IPS DF 6.9 (cell line): ENCODE data around the gene ZNF778.
"Not testable (repeated sequence)": the region's sequence is repeated elsewhere in the genome, so short reads cannot be mapped to it uniquely, and the experiment has no call there.

Experiments
- DNase-seq: peaks from one replicate; pipeline ENCODE4 v3.0.0-alpha.2; 2013; ENCODE audit warnings: low read depth, low spot score
- H3K27ac ChIP-seq: one replicate; pipeline ENCODE4 v1.5.1; 2013; ENCODE audit warnings: low read length, control low read depth
- H3K27me3 ChIP-seq: 2 replicates; pipeline ENCODE4 v1.6.1; 2013; ENCODE audit warnings: mild to moderate bottlenecking, low read length; ENCODE audit not compliant: control insufficient read depth, insufficient read depth
- H3K36me3 ChIP-seq: 2 replicates; pipeline ENCODE4 v1.6.1; 2013; ENCODE audit warnings: low read length; ENCODE audit not compliant: control insufficient read depth, insufficient read depth
- H3K4me1 ChIP-seq: 2 replicates; pipeline ENCODE4 v1.6.1; 2013; ENCODE audit warnings: low read length; ENCODE audit not compliant: control insufficient read depth, insufficient read depth
- H3K4me3 ChIP-seq: 2 replicates; pipeline ENCODE4 v1.5.1; 2013; ENCODE audit warnings: mild to moderate bottlenecking, low read length
- H3K9me3 ChIP-seq: 2 replicates; pipeline ENCODE4 v1.6.1; 2013; ENCODE audit warnings: low read length, inconsistent platforms; ENCODE audit not compliant: control insufficient read depth, insufficient read depth
- WGBS: extraction: QIAGEN DNeasy Blood & Tissue Kit; methylation state at CpG from one replicate; pipeline ENCODE4 v1.1.7; 2013; ENCODE audit warnings: mixed read lengths, missing lambda C conversion rate; ENCODE audit not compliant: insufficient read length, insufficient coverage; 5-methylcytosine and 5-hydroxymethylcytosine counted together

Gene ZNF778

DNA sequence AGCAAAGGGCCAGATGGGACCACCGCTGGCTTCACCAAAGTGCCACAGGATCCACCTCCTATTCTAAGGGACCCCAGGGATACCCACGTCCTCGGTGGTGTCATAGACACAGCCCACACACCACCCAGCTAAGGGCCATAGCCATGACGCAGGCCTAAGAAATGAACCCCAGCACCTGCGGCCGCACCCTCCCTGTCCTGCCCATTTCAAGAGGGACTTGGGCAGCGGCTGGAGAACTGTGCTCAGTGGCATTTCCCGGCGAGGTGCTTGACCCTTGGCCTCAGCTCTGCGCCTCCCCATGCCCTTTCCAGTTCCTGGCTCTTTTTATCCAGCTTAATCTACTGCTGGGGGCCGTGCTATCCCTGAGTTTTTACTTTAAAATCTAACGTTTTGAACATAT is 27.3 kb downstream of the ZNF778 start:
- no peak overlapping the region for H3K4me3 ChIP-seq
- H3K36me3 ChIP-seq: no peaks in the 10 kb centered on the region; the same call in 1 of the 2 replicates
- no peak for DNase-seq
- WGBS: no CpG with 5 or more reads among the region's 12 CpGs
- H3K27me3 ChIP-seq: no peaks in the 10 kb centered on the region
- no peaks in the 10 kb centered on the region for H3K4me1 ChIP-seq
- no peak overlapping the region for H3K27ac ChIP-seq
- no peaks in the 10 kb centered on the region for H3K9me3 ChIP-seq

GRCh38 chr16:89246383-89246902 is 28.9 kb downstream of the ZNF778 start:
- WGBS: no CpG with 5 or more reads among the region's 13 CpGs

DNA sequence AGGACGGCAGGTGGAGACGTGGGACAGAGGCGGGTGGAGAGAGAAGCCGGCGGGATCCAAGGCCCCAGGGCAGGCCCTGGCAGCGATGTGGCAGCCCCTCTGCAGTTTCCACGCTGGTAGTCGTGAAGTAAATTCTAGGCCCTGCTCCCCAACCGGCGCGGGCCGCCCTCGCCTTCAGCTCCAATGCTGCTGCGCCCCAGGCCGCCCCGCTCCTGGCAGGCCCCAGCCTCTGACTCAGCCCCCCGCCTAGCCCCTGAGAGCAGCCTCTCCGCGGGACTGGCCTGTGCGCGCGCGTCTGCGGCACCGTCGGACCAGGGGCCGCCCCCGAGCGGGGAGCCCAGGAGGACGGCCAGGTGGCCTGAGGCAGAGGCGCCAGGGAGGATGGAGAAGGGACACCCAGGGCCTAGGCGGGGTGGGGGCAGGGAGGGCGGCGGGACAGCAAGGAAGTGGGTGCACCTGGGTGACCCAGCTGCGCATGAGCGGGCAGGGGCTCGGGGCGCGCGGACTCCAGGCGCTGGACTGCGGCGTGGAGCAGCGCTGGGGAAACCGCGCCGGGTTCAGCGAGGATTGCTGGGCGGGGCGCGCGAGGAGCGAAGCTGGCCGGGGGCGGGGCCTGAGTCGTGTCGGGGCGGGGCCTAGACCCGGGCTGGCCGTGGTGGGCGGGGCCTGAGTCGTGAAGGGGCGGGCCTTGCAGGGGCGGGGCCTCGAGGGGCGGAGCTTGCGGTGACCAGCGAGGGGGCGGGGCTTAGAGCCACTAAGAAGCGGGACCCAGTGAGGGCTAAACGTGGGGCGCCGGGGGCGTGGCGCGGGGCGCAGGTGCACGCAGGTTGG is 29.6 kb downstream of the ZNF778 start:
- Histone ChIP-seq H3K27ac (no peak overlapping the region), H3K4me3 (peak overlapping the region; percentile 61; the same call in 1 of the 2 replicates), H3K27me3 (no peaks in the 10 kb centered on the region), H3K36me3 (no peaks in the 10 kb centered on the region; the same call in 1 of the 2 replicates), H3K4me1 (no peaks in the 10 kb centered on the region), H3K9me3 (no peaks in the 10 kb centered on the region)
- no CpG with 5 or more reads among the region's 78 CpGs for WGBS
- no peak for DNase-seq

More at GRCh38 chr16:89246383-89246902, 28.9 kb downstream of the ZNF778 start:
- no peak for DNase-seq
- H3K27ac ChIP-seq: no peak overlapping the region
- H3K36me3 ChIP-seq: no peaks in the 10 kb centered on the region; the same call in 1 of the 2 replicates
- no peak overlapping the region; the same call in 1 of the 2 replicates for H3K4me3 ChIP-seq
- H3K4me1 ChIP-seq: no peaks in the 10 kb centered on the region
- no peaks in the 10 kb centered on the region for H3K27me3 ChIP-seq
- H3K9me3 ChIP-seq: no peaks in the 10 kb centered on the region

- DNase-seq, H3K27me3 ChIP-seq, H3K9me3 ChIP-seq, H3K36me3 ChIP-seq, H3K27ac ChIP-seq, H3K4me1 ChIP-seq: not testable (repeated sequence)
- peak overlapping the region; percentile 61; the same call in 1 of the 2 replicates for H3K4me3 ChIP-seq
- no CpG with 5 or more reads among the region's 45 CpGs for WGBS
These were observed 30.2 kb downstream of the ZNF778 start for GRCh38 chr16:89247734-89248075.

DNA sequence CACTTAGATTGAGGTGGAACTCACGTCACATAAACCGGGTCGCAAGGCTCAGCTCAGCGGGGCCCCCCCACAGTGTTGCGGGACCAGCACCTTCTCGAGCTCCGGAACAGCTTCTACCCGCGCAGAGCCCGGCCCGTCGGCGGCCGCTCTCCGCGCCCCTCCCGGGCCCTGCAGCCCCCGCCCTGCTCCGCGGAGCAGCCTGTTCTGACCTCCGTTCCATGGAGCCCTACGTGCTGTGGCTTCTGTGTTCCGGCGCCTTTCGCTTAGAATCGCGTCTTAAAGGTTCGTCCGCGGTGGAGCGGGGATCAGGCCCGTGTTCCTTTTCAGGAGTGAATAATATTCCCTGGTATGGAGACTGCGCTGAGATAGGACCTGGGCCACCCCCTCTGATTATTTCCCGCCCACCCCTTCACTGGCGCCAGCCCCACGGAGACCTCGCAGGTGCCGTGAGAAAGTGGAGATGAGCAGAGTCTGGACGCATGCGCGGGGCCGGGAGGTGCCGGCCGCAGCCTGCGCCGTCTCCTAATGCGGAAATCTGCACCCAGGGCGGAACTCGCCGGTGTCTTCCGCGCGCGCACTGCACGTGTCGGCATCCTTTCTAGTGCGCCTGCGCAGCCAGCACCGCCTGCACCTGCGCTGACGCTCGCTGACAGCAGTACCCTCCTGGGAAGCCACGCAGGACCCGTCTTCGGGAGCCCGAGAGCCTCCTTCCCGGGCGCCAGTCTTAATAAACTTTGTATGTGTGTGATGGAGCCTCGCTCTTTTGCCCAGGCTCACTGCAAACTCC is 30.9 kb downstream of the ZNF778 start:
- no peaks in the 10 kb centered on the region for H3K4me1 ChIP-seq
- DNase-seq: no peak
- no CpG with 5 or more reads among the region's 69 CpGs for WGBS

GRCh38 chr16:89253548-89254287 is 36.2 kb downstream of the ZNF778 start:
- WGBS: no CpG with 5 or more reads among the region's 10 CpGs
- DNase-seq: no peak
- no peak overlapping the region for H3K27ac ChIP-seq

More for the DNA sequence above, 30.9 kb downstream of the ZNF778 start:
- Histone ChIP-seq H3K27ac (no peak overlapping the region), H3K27me3 (no peaks in the 10 kb centered on the region), H3K4me3 (peak overlapping the region; percentile 61; the same call in 1 of the 2 replicates), H3K9me3 (no peaks in the 10 kb centered on the region), H3K36me3 (no peaks in the 10 kb centered on the region; the same call in 1 of the 2 replicates)

DNA sequence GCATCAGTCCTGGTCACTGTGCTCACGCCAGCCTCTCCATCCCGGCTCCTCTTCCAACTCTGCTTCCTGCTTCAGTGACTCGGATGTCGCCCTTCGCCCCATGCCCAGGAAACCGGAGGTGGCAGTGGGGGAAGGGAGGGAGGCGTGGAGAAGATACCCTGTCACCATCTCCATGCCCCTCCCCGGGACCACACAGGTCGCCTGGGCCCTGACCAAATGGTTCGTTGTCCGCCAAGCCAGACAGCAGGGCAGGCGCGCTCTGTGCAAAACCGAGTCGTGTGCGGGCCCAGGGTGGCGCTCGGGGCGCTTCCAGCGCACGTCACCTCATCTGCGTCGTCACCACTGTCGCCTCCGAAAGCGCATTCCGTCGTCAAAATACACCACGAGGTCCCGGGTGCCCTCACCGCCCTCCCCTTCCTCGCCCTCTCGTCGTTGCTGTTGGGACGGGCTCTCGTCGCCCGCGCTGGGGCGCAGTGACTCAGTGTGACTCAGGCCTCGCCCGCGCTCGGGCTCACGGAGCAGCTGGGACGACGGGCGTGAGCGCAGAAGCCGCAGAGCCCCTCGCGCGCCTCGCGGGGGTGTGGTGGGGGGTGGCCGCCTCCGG is 39.2 kb downstream of the ZNF778 start:
- Histone ChIP-seq H3K36me3 (no peaks in the 10 kb centered on the region), H3K27ac (no peak overlapping the region), H3K27me3 (no peaks in the 10 kb centered on the region; the same call in 1 of the 2 replicates), H3K4me1 (no peaks in the 10 kb centered on the region), H3K4me3 (peak overlapping the region; percentile 8; the same call in 1 of the 2 replicates), H3K9me3 (no peaks in the 10 kb centered on the region)
- WGBS: no CpG with 5 or more reads among the region's 57 CpGs
- DNase-seq: no peak

More at GRCh38 chr16:89253548-89254287, 36.2 kb downstream of the ZNF778 start:
- Histone ChIP-seq H3K9me3 (no peaks in the 10 kb centered on the region), H3K27me3 (no peaks in the 10 kb centered on the region; the same call in 1 of the 2 replicates), H3K4me3 (no peak overlapping the region), H3K36me3 (no peaks in the 10 kb centered on the region; the same call in 1 of the 2 replicates), H3K4me1 (no peaks in the 10 kb centered on the region)

GRCh38 chr16:89257281-89257731 is 39.8 kb downstream of the ZNF778 start:
- Histone ChIP-seq H3K36me3 (no peaks in the 10 kb centered on the region), H3K9me3 (no peaks in the 10 kb centered on the region), H3K27me3 (no peaks in the 10 kb centered on the region; the same call in 1 of the 2 replicates), H3K27ac (no peak overlapping the region), H3K4me1 (no peaks in the 10 kb centered on the region), H3K4me3 (peak overlapping the region; percentile 8; the same call in 1 of the 2 replicates)
- DNase-seq: no peak
- WGBS: no CpG with 5 or more reads among the region's 44 CpGs

DNA sequence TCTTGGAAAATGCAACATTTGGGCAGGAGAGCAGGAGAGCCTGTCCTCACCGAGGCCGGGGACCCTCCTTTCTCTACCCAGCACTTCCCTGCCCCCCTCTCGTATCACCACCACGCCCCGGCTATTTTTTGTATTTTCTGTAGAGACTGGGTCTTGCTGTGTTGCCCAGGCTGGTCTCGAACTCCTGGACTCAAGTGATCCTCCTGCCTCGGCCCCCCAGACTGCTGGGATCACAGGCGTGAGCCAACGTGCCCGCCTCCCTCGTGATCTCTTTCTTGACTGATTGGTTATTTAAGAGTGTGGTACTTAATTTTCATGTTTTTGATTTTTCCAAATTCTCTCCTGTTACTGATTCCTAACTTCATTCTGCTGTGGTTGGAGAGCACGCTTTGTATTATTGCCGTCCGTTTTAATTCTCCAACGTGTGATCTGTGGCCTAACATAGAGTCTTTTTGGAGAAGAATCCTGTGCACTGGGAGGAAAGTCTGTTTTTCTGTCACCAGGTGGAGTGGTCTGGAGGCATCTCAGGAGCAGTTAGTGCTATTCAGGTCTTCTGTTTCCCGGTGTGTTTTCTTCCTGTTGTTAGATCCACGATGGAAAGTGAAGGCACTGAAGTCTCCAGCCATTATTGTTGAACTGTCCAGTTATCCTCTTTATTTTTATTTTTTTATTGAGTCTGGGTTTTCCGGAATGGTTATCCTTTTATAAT is 40.4 kb downstream of the ZNF778 start:
- H3K36me3 ChIP-seq: no peaks in the 10 kb centered on the region
- H3K4me1 ChIP-seq: no peaks in the 10 kb centered on the region
- H3K9me3 ChIP-seq: no peaks in the 10 kb centered on the region
- no peak for DNase-seq
- no peak overlapping the region for H3K27ac ChIP-seq
- WGBS: no CpG with 5 or more reads among the region's 18 CpGs
- H3K27me3 ChIP-seq: no peaks in the 10 kb centered on the region; the same call in 1 of the 2 replicates
- no peak overlapping the region; the same call in 1 of the 2 replicates for H3K4me3 ChIP-seq
